Mesenchymal stem cell (in vitro differentiated cells and primary cell): ENCODE data around the gene LRRFIP1.

Source experiments
- DNase-seq: peaks from one replicate; pipeline ENCODE4 v3.0.0-alpha.2; 2013
- H2AFZ ChIP-seq: one replicate; pipeline ENCODE4 v1.6.1; 2013; ENCODE audit warnings: low read depth, mild to moderate bottlenecking, control low read depth, inconsistent platforms, low read length, moderate library complexity
- H2AK5ac ChIP-seq: 2 replicates; pipeline ENCODE4 v1.6.1; 2013; ENCODE audit warnings: low read length, moderate library complexity, mild to moderate bottlenecking, inconsistent platforms; ENCODE audit not compliant: severe bottlenecking
- H2BK120ac ChIP-seq: one replicate; pipeline ENCODE4 v1.6.1; 2013; ENCODE audit warnings: low read depth, mild to moderate bottlenecking, inconsistent platforms, low read length, moderate library complexity
- H2BK12ac ChIP-seq, 2 experiments: one replicate each; pipeline ENCODE4 v1.6.1; 2013; ENCODE audit warnings: inconsistent platforms in 2 of 2, low read length in 2 of 2, mild to moderate bottlenecking in 2 of 2, moderate library complexity in 2 of 2, control low read depth in 1 of 2
- H2BK15ac ChIP-seq: one replicate; pipeline ENCODE4 v1.6.1; 2013; ENCODE audit warnings: mild to moderate bottlenecking, low read depth, inconsistent platforms; ENCODE audit not compliant: poor library complexity, severe bottlenecking
- H2BK5ac ChIP-seq: 2 replicates; pipeline ENCODE4 v1.6.1; 2013; ENCODE audit warnings: low read depth, mild to moderate bottlenecking, low read length, control low read depth, inconsistent platforms; ENCODE audit not compliant: poor library complexity, severe bottlenecking
- H3K14ac ChIP-seq, 2 experiments: one replicate each; pipeline ENCODE4 v1.6.1; 2013; ENCODE audit warnings: inconsistent platforms in 2 of 2, low read length in 2 of 2, control low read depth in 1 of 2, mild to moderate bottlenecking in 1 of 2, moderate library complexity in 1 of 2
- H3K18ac ChIP-seq, 2 experiments: one replicate each; pipeline ENCODE4 v1.6.1; 2013; ENCODE audit warnings: inconsistent platforms in 2 of 2, low read length in 2 of 2, control low read depth in 1 of 2, low read depth in 1 of 2, mild to moderate bottlenecking in 1 of 2
- H3K23ac ChIP-seq, 2 experiments: one replicate each; pipeline ENCODE4 v1.6.1; 2013; ENCODE audit warnings: inconsistent platforms in 2 of 2, low read length in 2 of 2, mild to moderate bottlenecking in 2 of 2, moderate library complexity in 2 of 2, control low read depth in 1 of 2
- H3K27ac ChIP-seq: 2 replicates; pipeline ENCODE4 v1.5.1; 2013; ENCODE audit warnings: mild to moderate bottlenecking, moderate library complexity, low read length, control low read depth, inconsistent platforms; ENCODE audit not compliant: poor library complexity, severe bottlenecking
- H3K27me3 ChIP-seq, 2 experiments: 2 replicates each; pipeline versions ENCODE4 v1.6.1 to v1.7.0; 2013; ENCODE audit warnings: low read length in 2 of 2, mild to moderate bottlenecking in 2 of 2, moderate library complexity in 2 of 2, control low read depth in 1 of 2, inconsistent platforms in 1 of 2; ENCODE audit not compliant: control insufficient read depth in 1 of 2, insufficient read depth in 1 of 2
- H3K36me3 ChIP-seq, 2 experiments: 2 replicates each; pipeline versions ENCODE4 v1.6.1 to v1.7.0; 2013; ENCODE audit warnings: low read length in 2 of 2, control low read depth in 1 of 2, inconsistent platforms in 1 of 2, low read depth in 1 of 2, mild to moderate bottlenecking in 1 of 2; ENCODE audit not compliant: insufficient read depth in 2 of 2, control insufficient read depth in 1 of 2
- H3K4ac ChIP-seq, 2 experiments: one replicate each; pipeline ENCODE4 v1.6.1; 2013; ENCODE audit warnings: inconsistent platforms in 2 of 2, low read length in 2 of 2, mild to moderate bottlenecking in 2 of 2, moderate library complexity in 2 of 2, control low read depth in 1 of 2, low read depth in 1 of 2
- H3K4me1 ChIP-seq: 2 replicates; pipeline ENCODE4 v1.6.1; 2013; ENCODE audit warnings: low read depth, low read length, control low read depth; ENCODE audit not compliant: control insufficient read depth, insufficient read depth
- H3K4me2 ChIP-seq: 2 replicates; pipeline ENCODE4 v1.6.1; 2013; ENCODE audit warnings: low read length, mild to moderate bottlenecking, inconsistent platforms; ENCODE audit not compliant: poor library complexity, severe bottlenecking
- H3K4me3 ChIP-seq, 2 experiments: 2 replicates each; pipeline versions ENCODE4 v1.5.1 to v1.7.0; 2013; ENCODE audit warnings: low read length in 2 of 2, mild to moderate bottlenecking in 2 of 2, control low read depth in 1 of 2, low read depth in 1 of 2; ENCODE audit not compliant: insufficient read depth in 1 of 2
- H3K79me1 ChIP-seq: replicated peaks from 2 replicates; pipeline ENCODE4 v1.6.1; 2013; ENCODE audit warnings: mild to moderate bottlenecking, control low read depth, low read length, inconsistent platforms; ENCODE audit not compliant: poor library complexity, severe bottlenecking
- H3K9ac ChIP-seq: 2 replicates; pipeline ENCODE4 v1.7.0; 2013; ENCODE audit warnings: mild to moderate bottlenecking, low read length, moderate library complexity
- H3K9me3 ChIP-seq: 2 replicates; pipeline ENCODE4 v1.7.0; 2013; ENCODE audit warnings: mild to moderate bottlenecking, low read length; ENCODE audit not compliant: control insufficient read depth
- H4K8ac ChIP-seq: one replicate; pipeline ENCODE4 v1.6.1; 2013; ENCODE audit warnings: inconsistent platforms, mild to moderate bottlenecking, low read length, moderate library complexity
- H4K91ac ChIP-seq: one replicate; pipeline ENCODE4 v1.6.1; 2013; ENCODE audit warnings: mild to moderate bottlenecking, low read length, inconsistent platforms
- WGBS: methylation state at CpG from one replicate; pipeline ENCODE4 v1.1.7; 2013; ENCODE audit warnings: mixed read lengths; 5-methylcytosine and 5-hydroxymethylcytosine counted together

The LRRFIP1 gene

GRCh38 chr2:237598468-237599208 lies 28.7 kb upstream of the LRRFIP1 start:
- DNase-seq = no peak
- Histone ChIP-seq H2BK12ac (no peak overlapping the region), H2AK5ac (no peak overlapping the region), H2BK120ac (no peak overlapping the region), H3K9ac (no peak overlapping the region), H3K36me3 (no peaks in the 10 kb centered on the region), H3K27me3 (no peaks in the 10 kb centered on the region), H3K79me1 (no peaks in the 10 kb centered on the region), H3K4ac (no peak overlapping the region), H3K23ac (no peak overlapping the region), H3K14ac (no peak overlapping the region), H2BK5ac (no peak overlapping the region), H3K27ac (no peak overlapping the region), H3K4me1 (peaks cover 17% of the 10 kb centered on the region), H3K4me3 (no peak overlapping the region), H3K4me2 (no peak overlapping the region), H4K8ac (no peak overlapping the region), H2AFZ (no peak overlapping the region), H2BK15ac (no peak overlapping the region), H3K9me3 (no peaks in the 10 kb centered on the region), H4K91ac (peak overlapping the region; percentile 53), H3K18ac (no peak overlapping the region)
- WGBS = 78% methylated on average over 14 of the region's 14 CpGs

DNA sequence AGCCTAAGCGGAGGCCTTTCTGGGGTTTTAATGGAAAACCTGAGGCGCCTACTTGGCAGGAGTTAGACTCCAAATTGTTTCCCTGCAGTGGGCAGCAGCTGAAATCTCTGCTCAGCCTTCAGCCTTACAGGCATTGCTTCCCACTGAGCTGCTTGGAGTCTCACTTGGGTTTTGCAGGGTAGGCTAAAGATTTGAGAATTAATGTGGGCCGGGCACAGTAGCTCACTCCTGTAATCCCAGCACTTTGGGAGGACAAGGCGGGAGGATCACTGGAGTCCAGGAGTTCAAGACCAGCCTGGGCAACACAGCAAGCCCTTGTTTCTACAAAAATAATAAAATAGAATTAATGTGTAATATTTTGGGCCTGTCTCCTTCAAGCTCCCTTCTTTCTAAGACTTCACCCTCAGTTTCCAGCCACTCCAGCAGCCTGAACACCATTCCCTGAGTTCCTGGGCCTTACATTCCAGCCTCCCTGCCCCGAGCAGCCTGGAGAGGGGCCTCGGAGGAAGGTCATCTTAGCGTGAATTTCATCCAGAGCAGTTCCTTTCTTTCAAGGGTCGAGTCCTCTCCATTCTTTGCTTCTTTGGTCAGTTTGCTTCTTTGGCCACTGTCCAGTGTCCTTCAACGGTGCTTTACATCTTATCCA lies 27.8 kb upstream of the LRRFIP1 start:
- Histone ChIP-seq H4K91ac (no peak overlapping the region), H2AFZ (no peak overlapping the region), H3K27ac (no peak overlapping the region), H3K23ac (peak overlapping the region in 1 of 2 experiments; percentile 61), H3K36me3 (no peaks in the 10 kb centered on the region), H4K8ac (no peak overlapping the region), H3K14ac (no peak overlapping the region), H2BK15ac (no peak overlapping the region), H2BK5ac (no peak overlapping the region), H3K9me3 (no peaks in the 10 kb centered on the region), H2BK12ac (no peak overlapping the region), H3K4me2 (no peak overlapping the region), H2BK120ac (no peak overlapping the region), H3K4ac (no peak overlapping the region), H3K27me3 (no peaks in the 10 kb centered on the region), H2AK5ac (no peak overlapping the region), H3K18ac (peak overlapping the region in 1 of 2 experiments; percentile 26), H3K4me1 (peaks cover 11% of the 10 kb centered on the region), H3K4me3 (peak overlapping the region in 1 of 2 experiments; percentile 52), H3K79me1 (no peaks in the 10 kb centered on the region), H3K9ac (peak overlapping the region; percentile 88)
- WGBS = 88% methylated on average over 9 of the region's 9 CpGs
- DNase-seq = no peak

DNA sequence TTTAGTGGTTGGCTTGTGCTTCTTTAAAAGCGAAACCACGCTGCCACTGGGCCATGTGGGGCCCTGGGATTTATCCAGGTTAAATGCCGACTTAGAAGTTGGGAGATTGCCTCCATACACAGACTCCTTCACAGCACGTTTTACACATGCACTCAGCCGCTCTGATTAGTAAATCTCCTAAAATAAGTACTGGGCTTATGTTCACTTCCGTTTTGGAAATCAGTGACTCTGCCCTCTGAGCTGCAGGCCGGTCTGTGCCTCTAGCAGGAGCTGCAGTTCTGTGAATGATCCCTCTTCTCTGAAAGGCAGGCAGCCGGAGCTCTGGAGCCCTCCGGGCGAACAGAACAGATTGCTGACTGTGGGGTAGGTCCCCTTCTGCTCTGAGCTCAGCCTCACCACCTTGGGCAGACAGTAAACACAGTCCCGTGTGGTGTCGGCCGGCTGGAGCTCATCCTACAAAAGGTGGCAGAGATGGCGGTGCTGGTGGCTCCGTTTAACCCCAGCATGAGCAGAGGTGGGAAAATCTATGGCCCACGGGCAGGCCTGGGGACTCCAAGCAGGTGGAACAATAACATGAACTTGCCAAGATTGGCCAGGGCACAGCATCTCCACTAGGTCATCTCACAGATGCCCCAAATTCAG lies 27.1 kb upstream of the LRRFIP1 start:
- Histone ChIP-seq H3K9me3 (no peaks in the 10 kb centered on the region), H2BK12ac (peak overlapping the region; percentile 15 to 42), H3K4me3 (peak overlapping the region in 1 of 2 experiments; percentile 52), H2BK120ac (no peak overlapping the region), H3K4ac (no peak overlapping the region), H4K8ac (peak overlapping the region; percentile 46), H2BK15ac (peak overlapping the region; percentile 71), H2BK5ac (no peak overlapping the region), H3K4me2 (no peak overlapping the region), H3K79me1 (no peaks in the 10 kb centered on the region), H3K18ac (peak overlapping the region; percentile 23 to 72), H4K91ac (peak overlapping the region; percentile 76), H2AFZ (no peak overlapping the region), H3K23ac (no peak overlapping the region), H2AK5ac (no peak overlapping the region), H3K36me3 (no peaks in the 10 kb centered on the region), H3K27me3 (no peaks in the 10 kb centered on the region), H3K14ac (peak overlapping the region in 1 of 2 experiments; percentile 32), H3K9ac (peak overlapping the region; percentile 88), H3K4me1 (peaks cover 5% of the 10 kb centered on the region), H3K27ac (no peak overlapping the region)
- WGBS = 81% methylated on average over 16 of the region's 16 CpGs
- no peak for DNase-seq

GRCh38 chr2:237601453-237602116 lies 25.8 kb upstream of the LRRFIP1 start:
- Histone ChIP-seq H3K4me3 (no peak overlapping the region), H3K27me3 (no peaks in the 10 kb centered on the region), H2BK5ac (no peak overlapping the region), H3K36me3 (no peaks in the 10 kb centered on the region), H2AFZ (no peak overlapping the region), H4K91ac (no peak overlapping the region), H3K4me1 (peaks cover 3% of the 10 kb centered on the region), H3K79me1 (no peaks in the 10 kb centered on the region), H3K14ac (no peak overlapping the region), H3K4me2 (no peak overlapping the region), H3K23ac (no peak overlapping the region), H2BK12ac (peak overlapping the region; percentile 6 to 29), H2BK120ac (no peak overlapping the region), H3K27ac (no peak overlapping the region), H4K8ac (no peak overlapping the region), H3K18ac (no peak overlapping the region), H3K4ac (no peak overlapping the region), H2AK5ac (no peak overlapping the region), H2BK15ac (peak overlapping the region; percentile 6), H3K9me3 (no peaks in the 10 kb centered on the region), H3K9ac (no peak overlapping the region)
- WGBS = 82% methylated on average over 14 of the region's 14 CpGs
- no peak for DNase-seq
